HG02870 (cell line): ENCODE measurements around the gene SERP2.
"Not testable (repeated sequence)": the region's sequence is repeated elsewhere in the genome, so short reads cannot be mapped to it uniquely, and the experiment has no call there.

Source experiments
- ATAC-seq: cut with Tn5 transposase; IDR thresholded peaks from one replicate; pipeline ENCODE4 v1.9.1; 2021; ENCODE audit warnings: mild to moderate bottlenecking, moderate library complexity; ENCODE audit not compliant: unreplicated experiment

The SERP2 gene

DNA sequence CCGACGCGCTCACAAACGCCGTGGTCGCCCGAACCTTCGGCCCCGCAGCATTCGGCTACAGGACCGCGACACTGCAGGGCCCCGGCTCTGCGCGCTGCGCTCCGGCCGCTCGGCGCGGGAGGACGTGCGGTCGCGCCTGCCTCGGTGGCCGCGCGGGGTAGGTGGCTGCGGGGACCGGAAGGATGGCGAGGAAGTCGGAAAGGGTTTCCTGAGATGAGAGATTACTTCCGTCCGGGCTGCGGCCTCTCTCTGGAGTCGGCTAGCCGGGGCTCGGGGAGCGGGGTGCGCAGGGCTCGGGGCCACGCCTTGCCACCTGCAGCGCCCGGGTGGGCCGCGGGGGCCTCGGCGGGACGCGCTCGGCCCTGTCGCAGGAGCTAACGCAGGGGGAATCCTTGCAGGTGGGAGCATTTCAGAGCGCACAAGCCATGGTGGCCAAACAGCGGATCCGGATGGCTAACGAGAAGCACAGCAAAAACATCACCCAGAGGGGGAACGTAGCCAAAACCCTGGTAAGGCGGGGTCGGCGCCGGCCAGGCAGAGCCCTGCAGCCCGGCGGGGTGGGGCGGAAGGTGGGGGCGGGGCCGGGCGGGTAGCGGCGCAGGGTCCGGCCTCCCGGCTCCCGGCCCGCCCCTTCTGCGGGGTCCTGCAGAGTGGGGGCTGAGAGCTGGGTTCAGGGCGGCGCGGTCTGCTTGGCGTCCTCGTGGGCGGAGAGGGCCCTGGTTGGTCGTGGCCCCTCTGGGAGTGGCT is at the start of gene SERP2:
SERP2 (plus strand) TSS at position 224 of the 747 bp plus-strand sequence; CDS start at position 426, 202 bp downstream.
- no peak for ATAC-seq

DNA sequence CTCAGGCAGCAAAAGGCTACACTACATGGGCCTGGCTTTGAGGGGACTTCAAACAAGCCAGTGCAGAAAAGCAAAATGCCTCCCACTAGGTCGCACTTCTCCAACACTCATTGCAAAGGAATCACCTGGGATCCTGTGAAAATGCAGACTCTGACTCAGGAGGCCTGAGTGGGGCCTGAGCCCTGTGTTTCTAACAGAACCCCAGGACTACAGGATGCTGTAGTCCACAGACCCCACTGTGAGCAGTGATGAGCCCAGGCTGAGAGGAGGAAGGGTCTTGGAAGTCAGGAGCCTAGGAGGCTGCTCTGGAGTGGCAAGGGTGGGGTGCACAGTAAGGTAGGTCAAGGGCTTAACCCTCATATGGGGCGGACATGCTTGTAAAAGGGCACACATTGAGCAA is 46.7 kb upstream of the SERP2 start:
- no peak for ATAC-seq

- not testable (repeated sequence) for ATAC-seq
Measured at GRCh38 chr13:44329041-44329440, 44.6 kb upstream of the SERP2 start.

DNA sequence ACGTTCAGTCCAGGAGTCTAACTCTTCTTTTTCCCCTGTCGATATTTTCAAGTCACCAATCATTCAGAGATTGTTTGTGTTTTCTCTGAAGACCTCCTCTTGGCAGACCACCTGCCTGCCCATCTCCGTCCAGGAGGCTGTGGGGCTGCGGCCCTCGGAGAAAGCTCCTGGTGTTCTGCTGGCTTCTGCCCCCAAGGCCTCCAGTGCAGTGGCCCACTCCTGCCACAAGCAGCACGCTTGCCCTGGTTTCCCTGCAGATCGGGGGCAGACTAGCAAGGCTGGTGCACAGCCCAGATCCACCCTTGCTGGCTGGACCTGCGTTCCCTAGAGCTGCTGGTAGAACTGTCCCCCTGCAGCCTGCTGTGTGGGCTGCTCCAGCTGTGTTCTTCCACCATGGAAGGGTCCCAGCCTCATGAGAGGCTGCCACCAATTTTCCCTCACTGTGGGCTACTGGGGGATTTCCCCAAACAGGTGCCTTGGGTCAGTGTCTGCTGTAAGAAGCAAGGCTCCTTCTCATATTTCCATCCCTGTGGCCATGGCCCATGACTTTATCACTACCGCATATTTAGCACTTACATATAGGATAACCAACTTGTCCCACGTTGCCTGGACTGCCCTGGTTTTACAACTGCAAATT is 43.6 kb upstream of the SERP2 start:
- no peak for ATAC-seq

GRCh38 chr13:44331446-44331845 is 42.2 kb upstream of the SERP2 start:
- no peak for ATAC-seq

DNA sequence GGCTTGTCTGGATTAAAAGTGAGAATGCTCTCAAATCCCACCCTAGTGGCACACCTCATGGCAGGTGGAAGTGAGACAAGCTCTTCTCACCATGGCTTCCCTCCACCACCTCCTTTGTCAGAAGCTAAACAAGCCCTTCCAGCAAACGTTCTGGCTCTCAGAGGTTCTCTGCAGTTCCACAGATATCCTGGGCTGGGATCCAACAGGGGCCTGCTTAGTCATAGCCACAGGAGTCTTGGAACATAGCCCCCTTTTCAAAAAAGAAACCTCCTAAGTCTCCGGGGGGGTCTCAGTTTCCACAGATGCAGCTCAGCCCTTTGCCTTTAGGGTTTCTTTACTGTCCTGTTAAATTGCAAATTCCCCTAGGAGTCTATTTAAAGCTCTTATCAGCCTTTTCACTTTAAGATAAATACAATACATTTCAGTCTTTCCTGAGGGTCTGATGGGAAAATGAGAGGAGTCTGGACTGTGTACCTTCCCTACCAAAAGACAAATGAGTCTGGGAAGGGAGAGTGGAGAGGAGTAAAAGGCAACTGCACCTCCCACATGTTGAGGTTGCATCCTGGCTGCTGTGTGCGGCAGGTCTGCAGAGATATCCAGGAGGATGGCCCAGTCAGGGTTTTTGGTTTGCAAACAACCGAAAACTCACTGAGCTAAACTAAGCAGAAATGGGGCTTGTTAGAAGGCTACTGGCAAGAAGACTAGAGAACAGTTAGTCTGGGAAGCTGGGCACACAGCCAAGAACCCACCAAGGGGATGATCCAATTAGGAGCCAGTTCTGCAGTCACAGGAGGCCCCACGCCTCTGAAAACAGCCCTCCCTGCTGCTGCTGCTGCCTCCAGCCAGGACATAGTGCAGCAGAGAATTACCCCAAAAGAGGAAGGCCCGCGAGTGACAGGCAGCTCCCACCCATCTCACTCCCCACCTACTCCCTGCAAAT is 41.4 kb upstream of the SERP2 start:
- ATAC-seq = no peak

- ATAC-seq = no peak
Measured at GRCh38 chr13:44333950-44334655, 39.5 kb upstream of the SERP2 start.

GRCh38 chr13:44334751-44335150 is 38.9 kb upstream of the SERP2 start:
- no peak for ATAC-seq

- no peak for ATAC-seq
Measured at GRCh38 chr13:44336934-44337333, 36.7 kb upstream of the SERP2 start.

- ATAC-seq = no peak
Measured at GRCh38 chr13:44337581-44337980, 36.0 kb upstream of the SERP2 start.

DNA sequence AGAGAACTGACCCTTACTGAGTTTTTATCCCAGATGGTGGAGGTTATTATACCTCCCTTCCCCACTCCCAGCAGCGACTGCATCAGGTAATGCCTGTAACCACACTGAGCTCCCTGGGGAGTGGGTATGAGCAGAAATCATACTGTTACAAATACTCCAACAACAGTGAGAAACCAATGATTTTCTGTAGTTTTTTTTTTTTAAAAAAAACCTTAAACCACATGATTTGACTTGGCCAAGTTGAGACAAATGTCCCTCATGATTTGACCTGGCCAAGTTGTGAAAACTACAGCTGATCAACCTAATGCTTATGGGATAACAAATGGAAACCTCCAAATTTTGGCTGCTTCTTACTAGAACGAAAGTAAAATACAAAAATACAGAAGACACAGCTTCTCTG is 33.1 kb upstream of the SERP2 start:
- no peak for ATAC-seq

- no peak for ATAC-seq
Measured at GRCh38 chr13:44342741-44343140, 30.9 kb upstream of the SERP2 start.

GRCh38 chr13:44346534-44346933 is 27.1 kb upstream of the SERP2 start:
- no peak for ATAC-seq

DNA sequence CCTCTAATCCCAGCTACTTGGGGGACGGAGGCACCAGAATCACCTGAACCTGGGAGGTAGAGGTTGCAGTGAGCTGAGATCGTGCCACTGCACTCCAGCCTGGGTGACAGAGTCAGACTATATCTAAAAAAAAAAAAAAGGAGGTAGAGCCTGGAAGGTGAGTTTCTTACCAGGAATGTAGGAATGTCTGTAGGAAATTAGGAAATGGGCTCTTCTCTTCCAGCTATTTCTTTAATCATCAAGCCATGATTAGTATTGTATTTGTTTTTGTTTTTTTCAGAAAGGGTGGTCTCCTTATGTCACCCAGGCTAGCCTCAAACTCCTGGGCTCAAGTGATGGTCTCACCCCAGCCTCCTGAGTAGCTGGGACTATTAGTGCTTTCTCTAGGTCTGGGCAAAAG is 26.3 kb upstream of the SERP2 start:
- no peak for ATAC-seq

- no peak for ATAC-seq
Measured at GRCh38 chr13:44347949-44348348, 25.7 kb upstream of the SERP2 start.

DNA sequence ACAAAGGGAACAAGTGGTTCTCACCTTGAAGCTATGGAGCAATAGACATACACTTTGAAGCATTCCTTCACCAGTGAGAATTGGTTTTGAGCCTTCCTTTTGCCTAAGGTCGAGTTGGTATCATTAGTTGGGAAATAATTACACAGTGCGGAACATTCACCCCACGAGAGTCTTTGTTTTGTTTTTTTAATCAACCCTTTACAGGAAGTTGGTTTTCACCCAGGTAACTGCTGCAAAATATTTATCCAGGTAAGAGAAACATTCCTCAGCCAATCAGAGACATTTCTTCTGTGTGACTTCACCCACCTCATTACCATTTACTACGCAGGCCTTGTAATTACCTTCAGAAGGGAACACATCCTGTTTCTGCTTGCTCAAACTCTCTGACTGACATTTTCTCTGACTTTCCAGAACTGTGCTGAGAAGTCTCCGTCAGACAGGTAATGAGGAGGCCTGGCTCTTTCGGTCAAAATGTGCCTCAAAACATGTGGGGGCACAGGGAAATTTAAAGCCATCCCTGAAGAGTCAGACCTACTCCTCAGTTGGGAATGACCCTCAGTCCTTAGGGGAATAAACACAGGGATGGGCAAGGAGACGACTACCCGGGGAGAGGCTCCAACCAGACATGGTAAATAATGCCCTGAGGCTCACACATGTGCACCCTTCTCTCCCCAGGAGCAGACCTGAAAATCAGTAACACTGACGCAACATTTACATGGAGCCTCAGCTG is 22.7 kb upstream of the SERP2 start:
- no peak for ATAC-seq

GRCh38 chr13:44351505-44351854 is 22.1 kb upstream of the SERP2 start:
- ATAC-seq = no peak

GRCh38 chr13:44352202-44352601 is 21.4 kb upstream of the SERP2 start:
- no peak for ATAC-seq

GRCh38 chr13:44352671-44353070 is 21.0 kb upstream of the SERP2 start:
- ATAC-seq = no peak

DNA sequence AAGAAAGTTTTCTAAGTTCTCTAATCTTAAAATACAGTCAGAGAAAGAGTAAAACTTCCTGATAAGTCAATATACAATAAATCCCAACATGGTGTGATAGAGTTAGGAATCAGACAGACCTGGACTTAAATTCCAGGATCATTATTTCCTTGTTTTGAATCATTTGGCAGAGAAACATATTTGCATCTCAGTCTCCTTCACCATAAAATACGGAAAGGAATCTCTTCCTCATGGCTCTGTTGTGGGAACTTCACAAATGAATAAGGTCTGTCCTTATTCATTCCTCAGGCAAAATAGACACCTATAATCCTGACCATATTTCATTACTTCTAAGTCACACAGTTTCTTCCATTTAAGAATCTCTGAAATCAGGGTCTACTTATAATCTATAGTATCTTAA is 19.3 kb upstream of the SERP2 start:
- ATAC-seq = no peak
